Measurements from ENCODE around the gene MYORG.
"Not testable (repeated sequence)": the region's sequence is repeated elsewhere in the genome, so short reads cannot be mapped to it uniquely, and the experiment has no call there.

The MYORG gene

DNA sequence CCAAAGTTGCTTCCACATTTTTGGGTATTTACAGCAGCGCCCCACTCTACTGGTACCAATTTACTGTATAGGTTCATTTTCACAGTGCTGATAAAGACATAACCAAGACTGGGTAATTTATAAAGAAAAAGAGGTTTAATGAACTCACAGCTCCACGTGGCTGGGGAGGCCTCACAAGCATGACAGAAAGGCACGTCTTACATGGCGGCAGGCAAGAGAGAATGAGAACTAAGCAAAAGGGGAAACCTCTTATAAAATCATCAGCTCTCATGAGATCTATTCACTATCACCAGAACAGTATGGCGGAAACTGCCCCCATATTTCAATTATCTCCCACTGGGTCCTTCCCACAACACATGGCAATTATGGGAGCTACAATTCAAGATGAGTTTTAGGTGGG is 7.9 kb downstream of the MYORG start:
- DNase-seq: not testable (repeated sequence)

DNA sequence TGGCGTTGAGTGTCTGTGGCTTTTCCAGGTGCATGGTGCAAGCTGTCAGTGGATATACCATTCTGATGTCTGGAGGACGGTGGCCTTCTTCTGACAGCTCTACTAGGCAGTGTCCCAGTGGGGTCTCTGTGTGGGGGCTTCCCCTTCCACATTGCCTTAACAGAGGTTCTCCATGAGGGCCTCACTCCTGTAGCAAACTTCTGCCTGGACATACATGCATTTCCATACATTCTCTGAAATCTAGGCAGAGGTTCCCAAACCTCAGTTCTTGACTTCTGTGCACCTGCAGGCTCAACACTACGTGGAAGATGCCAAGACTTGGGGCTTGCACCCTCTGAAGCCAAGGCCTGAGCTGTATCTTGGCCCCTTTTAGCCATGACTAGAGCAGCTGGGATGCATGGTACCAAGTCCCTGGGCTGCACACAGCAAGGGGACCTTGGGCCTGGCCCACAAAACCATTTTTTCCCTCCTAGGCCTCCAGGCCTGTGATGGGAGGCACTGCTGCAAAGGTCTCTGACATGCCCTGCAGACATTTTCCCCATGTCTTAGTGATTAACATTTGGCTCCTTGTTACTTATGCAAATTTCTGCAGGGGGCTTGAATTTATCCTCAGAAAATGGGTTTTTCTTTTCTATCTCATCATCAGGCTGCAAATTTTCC is 8.8 kb downstream of the MYORG start:
- DNase-seq: not testable (repeated sequence)

DNA sequence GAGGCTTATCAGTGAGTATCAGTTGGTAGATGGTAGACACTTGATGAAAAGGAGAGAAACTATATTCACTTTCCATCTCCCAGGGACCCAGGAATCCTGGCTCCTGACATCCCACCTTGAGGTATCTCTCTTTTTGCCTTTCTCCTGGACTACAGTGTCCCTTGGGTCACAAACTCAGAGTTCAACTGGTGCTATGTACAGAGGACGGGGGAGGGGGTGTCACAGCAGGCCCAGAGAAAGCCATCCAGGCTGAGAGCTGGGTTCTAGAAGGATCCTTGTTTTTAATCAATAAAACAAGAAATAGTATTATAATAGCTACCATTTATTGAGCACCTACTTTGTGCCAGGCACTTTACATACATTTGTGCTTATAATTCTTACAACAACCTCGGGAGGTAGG is 10.3 kb downstream of the MYORG start:
- DNase-seq: no peak

DNA sequence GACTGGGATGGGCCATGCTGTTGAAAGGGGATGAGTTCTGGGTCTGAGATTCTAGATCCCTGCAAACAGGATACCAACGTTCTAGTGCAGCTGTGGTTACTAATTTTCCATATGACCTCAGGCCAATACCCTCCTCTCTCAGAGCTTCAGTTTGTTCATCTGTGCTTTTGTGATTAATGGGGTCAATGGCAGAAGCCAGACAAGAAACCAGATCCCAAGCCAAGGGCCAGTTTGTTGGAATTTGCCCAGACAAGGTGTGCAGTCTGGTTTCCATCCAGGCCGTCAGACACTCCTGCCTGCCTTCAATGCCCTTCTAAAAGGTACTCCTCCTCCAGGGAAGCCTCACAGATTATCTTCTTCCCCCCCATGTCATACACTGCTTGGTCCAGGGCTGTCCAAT is 11.4 kb downstream of the MYORG start:
- DNase-seq: no peak

DNA sequence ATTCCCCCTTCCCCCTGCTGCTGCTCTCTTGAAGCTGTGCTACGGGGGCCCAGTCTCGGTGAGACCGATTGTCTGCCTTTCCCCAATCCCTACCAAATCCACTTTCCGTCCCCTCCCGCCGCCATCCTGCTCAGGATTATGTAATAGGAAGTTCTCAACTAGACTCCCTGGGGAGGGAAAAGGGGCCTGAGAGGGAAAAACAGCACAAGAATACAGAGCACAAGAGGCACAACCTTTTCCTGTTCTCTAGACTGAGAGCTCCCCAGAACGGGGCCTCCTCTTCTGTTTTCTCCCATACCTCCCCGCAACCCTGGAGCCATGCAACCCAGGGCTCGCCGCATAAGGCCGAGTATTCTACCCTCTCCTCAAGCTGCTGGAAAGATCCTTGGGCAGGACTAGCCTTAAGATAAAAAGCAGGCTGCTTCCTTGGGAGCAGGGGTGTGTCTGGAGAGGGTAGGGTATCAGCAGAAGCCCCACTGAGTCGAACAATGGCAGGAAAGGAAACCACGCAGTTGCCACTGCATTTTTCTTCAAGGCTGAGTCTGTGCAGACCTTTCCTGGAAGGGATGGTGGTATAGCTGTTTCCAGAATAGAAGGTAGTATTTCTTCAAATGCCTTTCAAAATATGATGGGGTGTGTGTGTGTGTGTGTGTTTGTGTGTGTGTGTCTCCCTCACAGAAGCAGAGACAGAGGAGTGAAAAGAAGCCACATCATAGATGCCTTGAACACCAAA is 12.9 kb downstream of the MYORG start:
- DNase-seq: peak; percentile 83

DNA sequence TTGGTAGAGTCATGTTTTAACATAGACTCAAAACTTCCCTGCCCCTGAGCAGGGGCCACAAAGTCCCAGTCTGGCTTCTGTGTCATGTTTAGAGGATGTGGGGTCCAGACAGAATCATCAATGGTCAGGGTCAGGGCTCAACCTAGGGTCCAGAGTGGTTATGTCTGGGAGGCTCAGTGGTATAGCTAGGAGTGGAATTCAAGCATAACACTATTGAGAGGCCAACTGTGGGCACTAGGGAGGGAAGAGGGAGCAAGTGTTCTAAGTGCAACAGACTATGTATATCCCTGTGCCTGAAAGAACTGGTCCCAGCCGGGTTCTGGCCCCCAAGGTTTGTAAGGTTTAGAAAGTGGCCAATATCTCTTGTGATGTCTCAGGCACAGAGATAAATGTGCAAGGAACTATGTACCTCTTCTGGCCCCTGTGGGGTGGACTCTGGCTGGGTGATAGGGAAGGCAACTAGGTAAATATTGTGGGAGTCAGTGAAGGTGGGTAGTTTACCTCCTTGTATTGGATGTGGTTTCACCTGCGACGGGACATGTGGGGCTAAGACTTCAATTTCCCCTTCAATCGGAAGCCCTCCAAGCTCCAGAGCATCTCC is 14.0 kb downstream of the MYORG start:
- DNase-seq: no peak

DNA sequence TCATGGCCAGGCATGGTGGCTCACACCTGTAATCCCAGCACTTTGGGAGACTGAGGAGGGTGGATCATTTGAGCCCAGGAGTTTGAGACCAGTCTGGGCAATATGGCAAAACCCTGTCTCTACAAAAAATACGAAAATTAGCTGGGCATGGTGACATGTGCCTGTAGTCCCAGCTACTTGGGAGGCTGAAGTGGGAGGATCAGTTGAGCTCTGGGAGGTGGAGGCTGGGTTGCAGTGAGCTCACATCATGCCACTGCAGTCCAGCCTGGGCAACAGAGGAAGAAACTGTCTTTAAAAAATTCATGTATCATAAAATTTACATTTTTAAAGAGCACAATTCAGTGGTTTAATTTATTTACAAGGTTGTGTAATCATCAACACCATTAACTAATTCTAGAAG is 23.7 kb downstream of the MYORG start:
- DNase-seq: not testable (repeated sequence)

DNA sequence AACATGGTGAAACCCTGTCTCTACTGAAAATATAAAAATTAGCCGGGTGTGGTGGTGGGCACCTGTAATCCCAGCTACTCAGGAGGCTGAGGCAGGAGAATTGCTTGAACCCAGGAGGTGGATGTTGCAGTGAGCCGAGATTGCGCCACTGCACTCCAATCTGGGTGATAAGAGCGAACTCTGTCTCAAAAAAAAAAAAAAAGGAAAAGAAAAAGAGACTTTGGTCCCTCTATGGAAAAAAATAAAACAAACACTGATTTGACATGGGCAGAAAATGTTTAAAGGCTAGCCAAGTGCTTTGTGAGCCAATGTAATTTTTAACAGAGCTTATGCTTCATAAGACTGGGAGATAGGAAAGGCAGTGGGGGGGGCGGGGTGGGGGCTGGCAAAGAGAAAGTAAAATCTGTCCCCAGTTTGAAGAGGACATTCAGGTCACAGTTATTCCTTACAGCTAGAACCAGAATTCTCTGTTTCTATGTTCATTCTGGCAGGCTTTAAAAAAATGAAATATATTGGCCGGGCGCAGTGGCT is 24.5 kb downstream of the MYORG start:
- not testable (repeated sequence) for DNase-seq

DNA sequence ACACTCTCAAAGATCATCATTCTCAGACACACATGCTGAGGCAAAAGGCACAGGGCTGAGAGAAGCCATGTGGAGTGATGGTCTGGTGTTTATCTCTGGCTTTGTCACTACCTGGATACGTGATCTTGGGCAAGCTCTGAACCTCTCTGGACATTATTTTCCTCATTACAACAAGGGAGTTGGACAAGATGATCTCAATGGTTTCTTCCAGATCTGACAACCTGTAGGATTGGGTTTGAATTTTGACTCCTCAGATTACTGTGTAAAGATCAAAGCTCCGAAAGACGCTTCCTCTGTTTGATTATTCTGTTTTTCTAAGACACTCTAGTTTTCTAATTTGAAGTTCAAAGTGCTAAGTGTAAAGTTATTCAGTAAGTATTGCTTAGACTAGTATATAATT is 27.4 kb downstream of the MYORG start:
- no peak for DNase-seq

DNA sequence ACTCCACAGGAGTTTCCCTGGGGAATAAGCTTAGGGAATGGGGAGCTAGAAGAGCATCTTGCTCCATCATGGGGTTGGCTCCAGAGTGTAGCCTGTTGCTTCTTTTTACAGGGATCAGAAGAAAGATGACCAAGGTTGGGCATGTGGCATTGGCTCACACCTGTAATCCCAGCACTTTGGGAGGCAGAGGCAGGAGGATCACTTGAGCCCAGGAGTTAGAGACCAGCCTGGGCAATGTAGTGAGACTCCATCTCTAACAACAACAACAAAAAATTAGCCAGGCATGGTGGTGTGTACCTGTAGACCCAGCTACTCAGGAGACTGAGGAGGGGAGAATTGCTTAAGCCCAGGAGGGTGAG is 28.9 kb downstream of the MYORG start:
- DNase-seq: no peak

DNA sequence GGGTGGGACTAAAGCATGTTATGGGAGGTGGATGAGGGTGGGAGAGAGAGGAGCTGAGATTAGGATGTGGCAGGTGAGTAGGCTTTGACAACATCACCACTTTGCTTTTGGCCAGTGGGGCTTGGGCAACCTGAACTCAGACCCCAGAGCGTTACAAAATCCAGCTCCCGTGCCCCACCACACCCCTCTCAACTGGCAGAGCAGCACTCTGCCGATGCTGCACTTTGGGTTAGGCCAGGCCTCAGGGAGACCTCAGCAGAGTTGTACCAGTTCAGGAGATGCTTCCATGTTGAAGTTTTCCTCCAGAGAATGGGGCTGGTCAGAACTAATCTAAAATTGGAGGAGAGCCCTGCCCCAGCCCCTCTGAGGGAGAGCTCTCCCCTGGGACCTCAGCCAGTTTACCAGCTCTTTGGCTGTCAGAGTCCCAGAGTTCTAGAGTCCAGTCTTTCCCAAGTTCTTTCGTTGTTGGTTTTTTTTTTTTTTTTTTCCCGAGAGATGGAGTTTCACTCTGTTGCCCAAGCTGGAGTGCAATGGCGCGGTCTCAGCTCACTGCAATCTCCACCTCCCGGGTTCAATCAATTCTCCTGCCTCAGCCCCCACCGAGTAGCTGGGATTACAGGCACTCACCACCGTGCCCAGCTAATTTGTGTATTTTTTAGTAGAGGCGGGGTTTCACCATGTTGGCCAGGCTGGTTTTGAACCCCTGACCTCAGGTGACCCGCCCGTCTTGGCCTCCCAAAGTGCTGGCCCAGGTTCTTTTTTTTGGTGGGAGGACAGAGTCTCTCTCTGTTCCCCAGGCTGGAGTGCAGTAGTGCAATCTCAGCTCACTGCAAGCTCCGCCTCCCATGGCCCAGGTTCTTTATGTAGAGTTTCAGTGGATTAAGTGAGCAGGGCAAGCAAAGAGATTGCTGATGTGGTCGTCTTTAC is 29.6 kb downstream of the MYORG start:
- DNase-seq: no peak

DNA sequence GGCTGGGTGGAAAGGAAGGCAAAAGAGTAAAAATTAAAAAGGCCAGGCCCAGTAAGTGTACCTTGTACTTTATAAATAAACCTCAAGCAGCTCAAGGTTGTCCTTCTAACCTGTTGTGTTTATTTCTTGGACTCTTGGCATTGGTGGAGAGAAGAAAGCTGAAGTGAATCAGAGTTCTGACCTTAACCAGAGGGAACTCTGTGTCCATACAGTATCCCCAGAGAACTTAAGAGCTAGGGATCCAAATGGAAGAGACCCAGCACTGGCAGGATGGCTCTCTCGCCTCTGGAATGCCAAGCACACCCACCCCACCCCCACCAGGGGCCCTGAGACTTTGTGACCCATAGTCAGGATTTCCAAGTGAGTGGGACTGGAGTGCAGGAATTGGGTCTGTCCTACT is 33.1 kb downstream of the MYORG start:
- no peak for DNase-seq

DNA sequence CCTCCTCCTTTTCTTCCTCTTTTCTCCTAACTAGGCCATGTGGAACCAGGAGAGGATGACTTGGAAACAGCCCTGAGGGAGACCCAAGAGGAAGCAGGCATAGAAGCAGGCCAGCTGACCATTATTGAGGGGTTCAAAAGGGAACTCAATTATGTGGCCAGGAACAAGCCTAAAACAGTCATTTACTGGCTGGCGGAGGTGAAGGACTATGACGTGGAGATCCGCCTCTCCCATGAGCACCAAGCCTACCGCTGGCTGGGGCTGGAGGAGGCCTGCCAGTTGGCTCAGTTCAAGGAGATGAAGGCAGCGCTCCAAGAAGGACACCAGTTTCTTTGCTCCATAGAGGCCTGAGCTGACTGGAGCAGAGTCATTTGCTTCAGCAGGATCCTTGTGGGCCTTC is 33.6 kb downstream of the MYORG start:
- DNase-seq: peak; percentile 83

DNA sequence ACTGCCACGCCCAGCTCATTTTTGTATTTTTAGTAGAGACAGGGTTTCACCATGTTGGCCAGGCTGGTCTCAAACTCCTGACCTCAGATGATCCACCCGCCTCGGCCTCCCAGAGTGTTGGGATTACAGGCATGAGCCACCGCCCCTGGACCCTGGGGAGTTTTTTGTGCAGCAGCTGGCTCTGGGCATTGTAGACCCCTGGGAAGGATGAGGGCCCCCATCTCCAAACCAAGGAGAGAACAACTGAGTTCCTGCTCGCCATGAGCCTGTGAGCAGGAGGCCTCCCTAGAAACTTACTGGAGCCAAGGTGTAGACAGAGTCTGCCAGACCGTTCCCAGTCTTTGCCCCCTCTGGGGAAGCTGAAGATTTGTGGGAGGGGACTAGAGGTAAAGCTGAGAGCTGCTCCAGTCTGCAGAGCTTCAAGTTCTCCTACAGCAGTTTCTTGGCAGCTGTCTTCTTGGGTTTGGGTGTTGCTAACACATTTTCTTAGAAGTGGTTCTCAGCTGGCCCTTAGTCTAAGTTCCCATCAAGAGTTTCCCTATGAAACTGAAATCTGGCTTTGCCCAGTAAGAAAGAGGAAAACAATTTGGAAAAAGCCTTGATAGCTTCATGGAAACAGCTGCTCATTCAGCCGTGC is 34.9 kb downstream of the MYORG start:
- no peak for DNase-seq

DNA sequence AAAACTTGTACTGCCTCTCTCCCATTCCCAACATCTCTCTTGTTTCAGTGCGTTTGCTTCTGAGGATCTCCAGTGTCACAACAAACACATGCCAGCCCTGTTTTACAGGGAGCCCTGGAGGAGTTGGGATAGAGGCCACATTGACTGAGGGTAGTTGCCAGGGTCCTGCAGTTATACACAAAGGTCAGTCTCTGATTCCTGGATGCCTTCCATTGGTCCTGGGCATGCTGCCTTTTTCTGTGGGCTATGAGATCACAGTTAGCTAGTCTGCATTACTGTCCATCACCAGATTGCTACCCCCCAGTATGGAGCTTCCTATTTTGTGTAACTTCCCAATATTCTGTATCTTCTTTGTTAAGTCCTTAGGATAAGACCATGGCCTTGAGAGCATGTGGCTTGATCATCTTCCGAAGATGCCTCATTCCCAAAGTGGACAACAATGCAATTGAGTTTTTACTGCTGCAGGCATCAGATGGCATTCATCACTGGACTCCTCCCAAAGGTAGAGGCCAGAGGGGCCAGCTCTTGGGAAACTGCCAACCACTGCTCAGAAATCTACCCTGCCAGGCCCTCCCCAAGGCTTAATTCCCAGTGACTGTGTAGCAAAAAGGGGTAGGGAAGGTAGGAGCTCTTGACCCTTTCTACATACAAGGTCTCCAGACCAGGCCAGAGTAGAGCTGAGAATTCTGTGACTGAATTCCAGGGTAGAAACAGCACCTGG is 37.9 kb downstream of the MYORG start:
- DNase-seq: no peak

DNA sequence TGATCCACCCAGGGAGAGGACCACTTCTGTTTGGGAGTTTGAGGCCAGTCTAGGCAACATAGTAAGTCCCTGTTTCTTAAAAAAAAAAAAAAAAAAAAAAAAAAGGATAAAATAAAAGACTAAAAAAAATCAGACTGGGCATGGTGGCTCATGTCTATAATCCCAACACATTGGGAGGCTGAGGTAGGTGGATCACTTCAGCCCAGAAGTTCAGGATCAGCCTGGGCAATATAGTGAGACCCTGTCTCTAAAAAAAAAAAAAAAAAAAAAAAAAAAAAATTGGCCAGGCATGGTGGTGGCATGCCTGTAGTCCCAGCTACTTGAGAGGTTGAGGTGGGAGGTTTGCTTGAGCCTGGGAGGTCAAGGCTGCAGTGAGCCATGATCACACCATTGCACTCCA is 38.6 kb downstream of the MYORG start:
- not testable (repeated sequence) for DNase-seq

DNA sequence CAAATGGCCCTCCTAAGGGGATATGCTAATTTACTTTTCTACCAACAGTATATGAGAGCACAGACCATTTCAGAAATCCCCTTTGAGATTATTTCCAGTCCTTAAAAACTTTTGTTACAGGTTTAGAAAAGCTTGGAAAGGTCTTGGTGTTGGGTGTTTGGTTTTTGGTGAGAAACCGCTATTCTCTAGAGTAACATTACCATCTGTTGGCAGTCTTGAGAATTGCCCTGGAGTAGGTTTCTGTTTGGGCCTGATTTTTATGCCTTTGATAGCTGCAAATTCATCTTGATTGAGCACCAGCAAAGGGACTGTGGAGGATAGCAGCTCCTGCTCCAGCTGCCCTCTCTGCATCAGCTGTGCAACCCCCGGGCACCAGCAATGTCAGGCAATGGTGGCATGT is 39.3 kb downstream of the MYORG start:
- no peak for DNase-seq

DNA sequence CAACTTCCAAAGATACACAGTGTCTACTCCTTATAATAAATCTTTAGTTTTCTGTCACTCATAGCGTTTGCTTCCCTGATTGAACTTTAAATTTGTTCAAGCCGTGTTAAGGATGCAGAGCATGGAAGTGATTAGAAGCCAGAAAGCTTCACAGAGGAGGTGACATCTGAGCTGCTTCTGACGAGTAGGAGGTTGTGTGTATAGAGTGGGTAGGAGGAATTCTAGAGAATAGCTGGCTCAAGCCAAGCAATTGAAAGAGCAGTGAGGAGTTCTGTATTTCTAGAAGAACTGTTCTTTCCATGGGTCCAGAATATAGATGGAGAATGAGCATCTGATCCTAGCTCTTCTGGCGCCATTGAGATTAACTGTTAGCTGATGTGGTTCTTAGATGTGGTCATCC is 41.3 kb downstream of the MYORG start:
- DNase-seq: no peak

DNA sequence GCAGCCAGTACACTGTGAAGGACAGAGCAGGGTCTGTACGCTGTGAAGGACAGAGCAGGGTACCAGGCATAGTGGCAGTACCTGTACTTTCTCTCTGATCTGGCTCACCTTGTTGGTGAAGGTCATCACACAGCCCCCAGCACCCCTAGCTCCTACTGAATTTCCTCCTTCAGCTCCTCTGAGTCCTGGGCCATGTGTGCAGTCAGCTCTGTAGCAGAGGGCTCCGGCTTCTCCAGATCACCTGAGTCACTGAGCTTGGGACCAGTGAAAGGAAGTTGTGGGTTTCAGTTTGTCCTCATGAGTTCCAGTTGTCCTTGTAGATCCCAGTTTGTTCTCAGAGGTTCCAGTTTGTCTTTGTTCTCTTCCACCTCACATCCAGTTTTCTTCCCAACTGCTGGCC is 41.8 kb downstream of the MYORG start:
- no peak for DNase-seq

DNA sequence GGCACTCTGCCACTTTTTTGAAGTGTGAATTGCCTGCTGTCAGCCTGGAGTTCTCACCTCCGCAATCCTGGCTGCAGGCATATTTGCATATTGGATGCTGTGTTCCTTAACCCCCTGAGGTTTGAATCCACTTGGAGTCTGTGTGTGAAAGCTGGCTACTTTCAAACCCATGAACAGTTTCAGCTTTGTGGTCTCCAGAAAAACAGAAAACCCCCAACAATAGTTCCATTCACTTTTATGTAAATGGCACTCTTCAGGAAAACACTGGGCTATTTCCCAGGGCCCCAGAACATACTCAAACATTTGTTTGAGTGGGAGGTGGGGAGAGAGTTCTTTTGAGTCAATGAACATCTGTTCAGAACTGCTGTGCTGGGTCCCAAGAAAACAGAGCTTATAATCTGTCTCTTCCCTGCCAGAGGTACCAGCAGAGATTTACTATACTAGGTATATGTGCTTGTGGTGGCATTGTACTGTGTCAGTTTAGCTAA is 42.3 kb downstream of the MYORG start:
- DNase-seq: no peak

DNA sequence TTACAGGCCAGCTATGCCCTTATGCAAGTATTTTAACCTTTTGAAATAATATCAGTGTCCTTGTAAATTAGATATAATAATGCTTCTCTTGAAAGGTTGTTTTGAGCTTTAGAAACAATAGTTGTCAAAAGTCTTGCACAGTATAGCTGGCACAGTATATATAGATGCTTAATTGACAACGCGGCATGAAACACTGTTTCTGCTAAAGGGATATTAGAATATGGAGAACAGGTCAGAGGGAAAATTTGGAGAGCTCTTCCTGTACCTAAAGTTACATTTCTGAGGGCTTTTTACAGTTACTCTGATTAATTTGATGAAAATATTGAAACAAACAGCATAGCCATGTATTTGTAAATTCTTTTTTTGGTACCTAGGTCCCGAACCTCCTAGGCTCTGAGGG is 42.9 kb downstream of the MYORG start:
- no peak for DNase-seq
